Stomach smooth muscle (tissue), 2 donors: ENCODE measurements around the gene KIF13A.
"Not testable (repeated sequence)": the region's sequence is repeated elsewhere in the genome, so short reads cannot be mapped to it uniquely, and the experiment has no call there.

ENCODE experiments used
- H3K27ac ChIP-seq: one replicate; pipeline ENCODE4 v1.7.0; 2013; ENCODE audit warnings: mild to moderate bottlenecking, low read length, inconsistent platforms
- H3K27me3 ChIP-seq, 2 donors: one replicate each; pipeline ENCODE4 v1.7.0; 2013; ENCODE audit warnings: low read length in 2 of 2; ENCODE audit not compliant: insufficient read depth in 2 of 2, control insufficient read depth in 1 of 2
- H3K36me3 ChIP-seq, 2 donors: one replicate each; pipeline ENCODE4 v1.7.0; 2013; ENCODE audit warnings: low read length in 2 of 2; ENCODE audit not compliant: control insufficient read depth in 2 of 2, insufficient read depth in 2 of 2
- H3K4me1 ChIP-seq: one replicate; pipeline ENCODE4 v1.7.0; 2013; ENCODE audit warnings: low read length; ENCODE audit not compliant: control insufficient read depth, insufficient read depth
- H3K4me3 ChIP-seq, 2 donors: one replicate each; pipeline ENCODE4 v1.7.0; 2013; ENCODE audit warnings: low read length in 2 of 2
- H3K9ac ChIP-seq, 2 donors: one replicate each; pipeline ENCODE4 v1.7.0; 2013; ENCODE audit warnings: low read length in 2 of 2, mild to moderate bottlenecking in 1 of 2
- H3K9me3 ChIP-seq, 2 donors: one replicate each; pipeline ENCODE4 v1.7.0; 2013; ENCODE audit warnings: low read length in 2 of 2; ENCODE audit not compliant: control insufficient read depth in 2 of 2
- donor health status: healthy.
- donor health status: Pancreatic carcinoma.

Gene KIF13A

GRCh38 chr6:17983730-17984129 is 3.7 kb downstream of the KIF13A start:
- Histone ChIP-seq H3K27me3 (no peaks in the 10 kb centered on the region), H3K4me3 (no peak overlapping the region), H3K9ac (no peak overlapping the region), H3K4me1 (peaks cover 13% of the 10 kb centered on the region), H3K27ac (no peak overlapping the region), H3K9me3 (no peaks in the 10 kb centered on the region), H3K36me3 (peaks cover 0 to 6% of the 10 kb centered on the region in 2 donors)

GRCh38 chr6:17980329-17980728 is 7.1 kb downstream of the KIF13A start:
- H3K4me3 ChIP-seq: no peak overlapping the region

GRCh38 chr6:17979479-17979878 is 8.0 kb downstream of the KIF13A start:
- Histone ChIP-seq H3K9ac (no peak overlapping the region), H3K4me1 (peaks cover 7% of the 10 kb centered on the region), H3K27me3 (no peaks in the 10 kb centered on the region), H3K27ac (no peak overlapping the region), H3K36me3 (peaks cover 0 to 6% of the 10 kb centered on the region in 2 donors), H3K9me3 (no peaks in the 10 kb centered on the region), H3K4me3 (no peak overlapping the region)

More at GRCh38 chr6:17980329-17980728, 7.1 kb downstream of the KIF13A start:
- H3K27ac ChIP-seq: no peak overlapping the region
- peaks cover 7% of the 10 kb centered on the region for H3K4me1 ChIP-seq
- no peaks in the 10 kb centered on the region for H3K27me3 ChIP-seq
- no peak overlapping the region for H3K9ac ChIP-seq
- H3K36me3 ChIP-seq: peaks cover 0 to 6% of the 10 kb centered on the region in 2 donors
- no peaks in the 10 kb centered on the region for H3K9me3 ChIP-seq

- H3K36me3 ChIP-seq, H3K27ac ChIP-seq, H3K4me1 ChIP-seq, H3K9ac ChIP-seq, H3K4me3 ChIP-seq, H3K9me3 ChIP-seq, H3K27me3 ChIP-seq: not testable (repeated sequence)
Measured at GRCh38 chr6:17976258-17976657, 11.2 kb downstream of the KIF13A start.

- H3K9ac ChIP-seq: no peak overlapping the region
- H3K36me3 ChIP-seq: no peaks in the 10 kb centered on the region
- H3K9me3 ChIP-seq: no peaks in the 10 kb centered on the region
- no peak overlapping the region for H3K4me3 ChIP-seq
- no peak overlapping the region for H3K27ac ChIP-seq
- H3K27me3 ChIP-seq: no peaks in the 10 kb centered on the region
- H3K4me1 ChIP-seq: peaks cover 3% of the 10 kb centered on the region
Measured at GRCh38 chr6:17974570-17975368, 12.7 kb downstream of the KIF13A start.

GRCh38 chr6:17972978-17973622 is 14.3 kb downstream of the KIF13A start:
- no peaks in the 10 kb centered on the region for H3K36me3 ChIP-seq
- H3K4me3 ChIP-seq: no peak overlapping the region
- H3K9ac ChIP-seq: no peak overlapping the region
- H3K4me1 ChIP-seq: peaks cover 10% of the 10 kb centered on the region
- H3K27ac ChIP-seq: no peak overlapping the region
- no peaks in the 10 kb centered on the region for H3K9me3 ChIP-seq
- H3K27me3 ChIP-seq: no peaks in the 10 kb centered on the region

GRCh38 chr6:17972074-17972952 is 15.1 kb downstream of the KIF13A start:
- Histone ChIP-seq H3K27ac (no peak overlapping the region), H3K27me3 (no peaks in the 10 kb centered on the region), H3K9me3 (no peaks in the 10 kb centered on the region), H3K4me3 (no peak overlapping the region), H3K36me3 (no peaks in the 10 kb centered on the region), H3K9ac (no peak overlapping the region), H3K4me1 (peaks cover 11% of the 10 kb centered on the region)

- no peak overlapping the region for H3K9ac ChIP-seq
- H3K4me3 ChIP-seq: no peak overlapping the region
- no peaks in the 10 kb centered on the region for H3K36me3 ChIP-seq
- no peaks in the 10 kb centered on the region for H3K27me3 ChIP-seq
- H3K27ac ChIP-seq: no peak overlapping the region
- peaks cover 11% of the 10 kb centered on the region for H3K4me1 ChIP-seq
- no peaks in the 10 kb centered on the region for H3K9me3 ChIP-seq
Measured at GRCh38 chr6:17971128-17972073, 16.0 kb downstream of the KIF13A start.

- Histone ChIP-seq H3K27ac (no peak overlapping the region), H3K9ac (no peak overlapping the region), H3K4me3 (no peak overlapping the region), H3K4me1 (peaks cover 11% of the 10 kb centered on the region), H3K27me3 (no peaks in the 10 kb centered on the region), H3K36me3 (no peaks in the 10 kb centered on the region), H3K9me3 (no peaks in the 10 kb centered on the region)
Measured at GRCh38 chr6:17968876-17969275, 18.6 kb downstream of the KIF13A start.
